ENCODE data around the gene AKAP11. TPM values are rescaled to one million over a fixed set of nuclear protein-coding genes. Genes with fewer than 3 reads are reported as not detected.

Gene AKAP11
- total and polyA plus RNA-seq, 2 experiments from 2014 or later: 4.3 to 21.6 TPM

GRCh38 chr13:42223681-42224080 lies 48.3 kb upstream of the AKAP11 start:
- Mint-ChIP-seq H3K4me1 (peaks cover 27% of the 10 kb centered on the region), H3K36me3 (ENCODE audit: low read depth) (peaks cover 17% of the 10 kb centered on the region), H3K9me3 (no peaks in the 10 kb centered on the region; the same call in 2 of the 3 replicates), H3K27me3 (ENCODE audit: insufficient read depth, low read depth, poor library complexity) (no peaks in the 10 kb centered on the region), H3K27ac (no peak overlapping the region), H3K4me3 (no peak overlapping the region)
- ATAC-seq (no peak), DNase-seq (ENCODE audit: low spot score) (no peak)
- H2AFZ ChIP-seq: no peak overlapping the region
- no peaks in the 10 kb centered on the region for H3K9me2 ChIP-seq (ENCODE audit: insufficient read depth)
- H3K79me2 ChIP-seq (replicated peaks; ENCODE audit: insufficient read depth): no peaks in the 10 kb centered on the region
- H3F3A ChIP-seq (replicated peaks; ENCODE audit: low read depth): no peaks in the 10 kb centered on the region
- no peak overlapping the region for H3K4me3 ChIP-seq
- H3K4me1 ChIP-seq (ENCODE audit: insufficient read depth): peaks cover 25% of the 10 kb centered on the region
- no peak overlapping the region for H3K4me2 ChIP-seq
- H4K20me1 ChIP-seq (replicated peaks; ENCODE audit: insufficient read depth): no peaks in the 10 kb centered on the region
- TF ChIP-seq EZH2 (IDR thresholded peaks at IDR 0.05; ENCODE audit: low read depth, unreplicated experiment) (no peak), CTCF (conservative IDR thresholded peaks at IDR 0.05; ENCODE audit: low read depth in 2 of 2) (no peak), STAT1 (IDR thresholded peaks at IDR 0.05; ENCODE audit: unreplicated experiment) (no peak), EZH2phosphoT487 (IDR thresholded peaks at IDR 0.05; ENCODE audit: unreplicated experiment) (no peak), ETS1 (IDR thresholded peaks at IDR 0.05) (no peak), CREB1 (CRISPR knock-in tag; IDR thresholded peaks at IDR 0.05; ENCODE audit: low read depth) (no peak), JUNB (IDR thresholded peaks at IDR 0.05; ENCODE audit: unreplicated experiment) (no peak), POLR2AphosphoS5 (IDR thresholded peaks at IDR 0.05; ENCODE audit: low read depth) (no peak), NANOG (IDR thresholded peaks at IDR 0.05; ENCODE audit: borderline replicate concordance) (no peak), ZNF331 (CRISPR knock-in tag; IDR thresholded peaks at IDR 0.05; ENCODE audit: low read depth) (no peak), ZNF114 (CRISPR knock-in tag; IDR thresholded peaks at IDR 0.05) (no peak)
- TF ChIP-seq, protein P1, sequence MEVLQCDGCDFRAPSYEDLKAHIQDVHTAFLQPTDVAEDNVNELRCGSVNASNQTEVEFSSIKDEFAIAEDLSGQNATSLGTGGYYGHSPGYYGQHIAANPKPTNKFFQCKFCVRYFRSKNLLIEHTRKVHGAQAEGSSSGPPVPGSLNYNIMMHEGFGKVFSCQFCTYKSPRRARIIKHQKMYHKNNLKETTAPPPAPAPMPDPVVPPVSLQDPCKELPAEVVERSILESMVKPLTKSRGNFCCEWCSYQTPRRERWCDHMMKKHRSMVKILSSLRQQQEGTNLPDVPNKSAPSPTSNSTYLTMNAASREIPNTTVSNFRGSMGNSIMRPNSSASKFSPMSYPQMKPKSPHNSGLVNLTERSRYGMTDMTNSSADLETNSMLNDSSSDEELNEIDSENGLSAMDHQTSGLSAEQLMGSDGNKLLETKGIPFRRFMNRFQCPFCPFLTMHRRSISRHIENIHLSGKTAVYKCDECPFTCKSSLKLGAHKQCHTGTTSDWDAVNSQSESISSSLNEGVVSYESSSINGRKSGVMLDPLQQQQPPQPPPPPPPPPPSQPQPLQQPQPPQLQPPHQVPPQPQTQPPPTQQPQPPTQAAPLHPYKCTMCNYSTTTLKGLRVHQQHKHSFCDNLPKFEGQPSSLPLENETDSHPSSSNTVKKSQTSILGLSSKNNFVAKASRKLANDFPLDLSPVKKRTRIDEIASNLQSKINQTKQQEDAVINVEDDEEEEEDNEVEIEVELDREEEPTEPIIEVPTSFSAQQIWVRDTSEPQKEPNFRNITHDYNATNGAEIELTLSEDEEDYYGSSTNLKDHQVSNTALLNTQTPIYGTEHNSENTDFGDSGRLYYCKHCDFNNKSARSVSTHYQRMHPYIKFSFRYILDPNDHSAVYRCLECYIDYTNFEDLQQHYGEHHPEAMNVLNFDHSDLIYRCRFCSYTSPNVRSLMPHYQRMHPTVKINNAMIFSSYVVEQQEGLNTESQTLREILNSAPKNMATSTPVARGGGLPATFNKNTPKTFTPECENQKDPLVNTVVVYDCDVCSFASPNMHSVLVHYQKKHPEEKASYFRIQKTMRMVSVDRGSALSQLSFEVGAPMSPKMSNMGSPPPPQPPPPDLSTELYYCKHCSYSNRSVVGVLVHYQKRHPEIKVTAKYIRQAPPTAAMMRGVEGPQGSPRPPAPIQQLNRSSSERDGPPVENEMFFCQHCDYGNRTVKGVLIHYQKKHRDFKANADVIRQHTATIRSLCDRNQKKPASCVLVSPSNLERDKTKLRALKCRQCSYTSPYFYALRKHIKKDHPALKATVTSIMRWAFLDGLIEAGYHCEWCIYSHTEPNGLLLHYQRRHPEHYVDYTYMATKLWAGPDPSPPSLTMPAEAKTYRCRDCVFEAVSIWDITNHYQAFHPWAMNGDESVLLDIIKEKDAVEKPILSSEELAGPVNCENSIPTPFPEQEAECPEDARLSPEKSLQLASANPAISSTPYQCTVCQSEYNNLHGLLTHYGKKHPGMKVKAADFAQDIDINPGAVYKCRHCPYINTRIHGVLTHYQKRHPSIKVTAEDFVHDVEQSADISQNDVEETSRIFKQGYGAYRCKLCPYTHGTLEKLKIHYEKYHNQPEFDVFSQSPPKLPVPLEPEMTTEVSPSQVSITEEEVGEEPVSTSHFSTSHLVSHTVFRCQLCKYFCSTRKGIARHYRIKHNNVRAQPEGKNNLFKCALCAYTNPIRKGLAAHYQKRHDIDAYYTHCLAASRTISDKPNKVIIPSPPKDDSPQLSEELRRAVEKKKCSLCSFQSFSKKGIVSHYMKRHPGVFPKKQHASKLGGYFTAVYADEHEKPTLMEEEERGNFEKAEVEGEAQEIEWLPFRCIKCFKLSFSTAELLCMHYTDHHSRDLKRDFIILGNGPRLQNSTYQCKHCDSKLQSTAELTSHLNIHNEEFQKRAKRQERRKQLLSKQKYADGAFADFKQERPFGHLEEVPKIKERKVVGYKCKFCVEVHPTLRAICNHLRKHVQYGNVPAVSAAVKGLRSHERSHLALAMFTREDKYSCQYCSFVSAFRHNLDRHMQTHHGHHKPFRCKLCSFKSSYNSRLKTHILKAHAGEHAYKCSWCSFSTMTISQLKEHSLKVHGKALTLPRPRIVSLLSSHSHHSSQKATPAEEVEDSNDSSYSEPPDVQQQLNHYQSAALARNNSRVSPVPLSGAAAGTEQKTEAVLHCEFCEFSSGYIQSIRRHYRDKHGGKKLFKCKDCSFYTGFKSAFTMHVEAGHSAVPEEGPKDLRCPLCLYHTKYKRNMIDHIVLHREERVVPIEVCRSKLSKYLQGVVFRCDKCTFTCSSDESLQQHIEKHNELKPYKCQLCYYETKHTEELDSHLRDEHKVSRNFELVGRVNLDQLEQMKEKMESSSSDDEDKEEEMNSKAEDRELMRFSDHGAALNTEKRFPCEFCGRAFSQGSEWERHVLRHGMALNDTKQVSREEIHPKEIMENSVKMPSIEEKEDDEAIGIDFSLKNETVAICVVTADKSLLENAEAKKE (CRISPR knock-in tag; IDR thresholded peaks at IDR 0.05): no peak
- TF ChIP-seq, protein P2, sequence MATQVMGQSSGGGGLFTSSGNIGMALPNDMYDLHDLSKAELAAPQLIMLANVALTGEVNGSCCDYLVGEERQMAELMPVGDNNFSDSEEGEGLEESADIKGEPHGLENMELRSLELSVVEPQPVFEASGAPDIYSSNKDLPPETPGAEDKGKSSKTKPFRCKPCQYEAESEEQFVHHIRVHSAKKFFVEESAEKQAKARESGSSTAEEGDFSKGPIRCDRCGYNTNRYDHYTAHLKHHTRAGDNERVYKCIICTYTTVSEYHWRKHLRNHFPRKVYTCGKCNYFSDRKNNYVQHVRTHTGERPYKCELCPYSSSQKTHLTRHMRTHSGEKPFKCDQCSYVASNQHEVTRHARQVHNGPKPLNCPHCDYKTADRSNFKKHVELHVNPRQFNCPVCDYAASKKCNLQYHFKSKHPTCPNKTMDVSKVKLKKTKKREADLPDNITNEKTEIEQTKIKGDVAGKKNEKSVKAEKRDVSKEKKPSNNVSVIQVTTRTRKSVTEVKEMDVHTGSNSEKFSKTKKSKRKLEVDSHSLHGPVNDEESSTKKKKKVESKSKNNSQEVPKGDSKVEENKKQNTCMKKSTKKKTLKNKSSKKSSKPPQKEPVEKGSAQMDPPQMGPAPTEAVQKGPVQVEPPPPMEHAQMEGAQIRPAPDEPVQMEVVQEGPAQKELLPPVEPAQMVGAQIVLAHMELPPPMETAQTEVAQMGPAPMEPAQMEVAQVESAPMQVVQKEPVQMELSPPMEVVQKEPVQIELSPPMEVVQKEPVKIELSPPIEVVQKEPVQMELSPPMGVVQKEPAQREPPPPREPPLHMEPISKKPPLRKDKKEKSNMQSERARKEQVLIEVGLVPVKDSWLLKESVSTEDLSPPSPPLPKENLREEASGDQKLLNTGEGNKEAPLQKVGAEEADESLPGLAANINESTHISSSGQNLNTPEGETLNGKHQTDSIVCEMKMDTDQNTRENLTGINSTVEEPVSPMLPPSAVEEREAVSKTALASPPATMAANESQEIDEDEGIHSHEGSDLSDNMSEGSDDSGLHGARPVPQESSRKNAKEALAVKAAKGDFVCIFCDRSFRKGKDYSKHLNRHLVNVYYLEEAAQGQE (IDR thresholded peaks at IDR 0.05; ENCODE audit: unreplicated experiment): no peak
- H3K27me3 ChIP-seq (ENCODE audit: insufficient read depth): no peaks in the 10 kb centered on the region
- no peaks in the 10 kb centered on the region for H3K36me3 ChIP-seq (ENCODE audit: insufficient read depth)
- H3K27ac ChIP-seq (ENCODE audit: low read depth): no peak overlapping the region
